Activated T-cell treated with anti-CD3 and anti-CD28 coated beads for 1 hour (primary cell): ENCODE results near the gene SPTBN5.

Source experiments
- DNase-seq: peaks from one replicate; pipeline ENCODE4 v3.0.0-alpha.2; 2020; ENCODE audit warnings: low read depth

Gene SPTBN5

GRCh38 chr15:41801850-41802455, 91.9 kb downstream of the SPTBN5 start:
- DNase-seq = no peak

- no peak for DNase-seq
Measured at GRCh38 chr15:41801185-41801584, 92.7 kb downstream of the SPTBN5 start.

- no peak for DNase-seq
Measured at GRCh38 chr15:41799488-41799805, 94.4 kb downstream of the SPTBN5 start.

- DNase-seq = no peak
Measured at GRCh38 chr15:41798607-41799487, 95.0 kb downstream of the SPTBN5 start.
